GM12878 (cell line): ENCODE measurements around the gene ACTR5.

Experiments used
- KDM1A ChIP-seq: fragments of 200-600 bp; sonication (generic); IDR thresholded peaks from 2 replicates; pipeline ENCODE4 v1.6.1; 2016; ENCODE audit warnings: borderline replicate concordance
- POLR2A ChIP-seq: IDR thresholded peaks from 2 replicates; pipeline ENCODE4 v1.6.1; 2011; ENCODE audit warnings: low read depth, mild to moderate bottlenecking, low read length
- TF ChIP-seq, protein P1 (sequence below), 3 experiments: IDR thresholded peaks in 2 of 3; conservative IDR thresholded peaks in 1 of 3; 2 replicates each; pipeline ENCODE4 v1.5.1; 2011; ENCODE audit warnings: low read depth in 3 of 3, low read length in 3 of 3, mild to moderate bottlenecking in 3 of 3, control low read depth in 2 of 3, moderate library complexity in 2 of 3, inconsistent platforms in 1 of 3, mixed read lengths in 1 of 3; ENCODE audit not compliant: control insufficient read depth in 2 of 3, insufficient read depth in 1 of 3; ENCODE audit errors: extremely low read depth in 1 of 3

DNA sequence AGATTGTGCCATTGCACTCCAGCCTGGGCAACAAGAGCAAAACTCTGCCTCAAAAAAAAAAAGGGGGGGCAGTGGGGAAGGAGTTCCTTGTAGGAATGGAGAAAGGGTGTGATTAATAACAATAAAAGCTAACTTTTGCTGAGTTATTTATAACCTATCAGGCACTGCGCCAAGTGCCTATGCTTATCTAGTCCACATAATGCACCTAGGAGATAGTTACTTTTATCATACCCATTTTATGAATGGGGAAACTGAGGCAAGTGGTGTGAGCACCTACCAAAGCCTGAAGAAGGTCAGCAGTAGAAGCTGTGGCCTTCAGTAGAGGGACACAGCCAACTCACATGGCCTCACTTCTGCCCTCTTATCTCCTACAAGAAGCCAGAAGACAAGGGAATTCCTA lies 43.7 kb downstream of the ACTR5 start:
- TF ChIP-seq POLR2A: no peak
- TF ChIP-seq KDM1A: no peak
- TF ChIP-seq, protein P1, sequence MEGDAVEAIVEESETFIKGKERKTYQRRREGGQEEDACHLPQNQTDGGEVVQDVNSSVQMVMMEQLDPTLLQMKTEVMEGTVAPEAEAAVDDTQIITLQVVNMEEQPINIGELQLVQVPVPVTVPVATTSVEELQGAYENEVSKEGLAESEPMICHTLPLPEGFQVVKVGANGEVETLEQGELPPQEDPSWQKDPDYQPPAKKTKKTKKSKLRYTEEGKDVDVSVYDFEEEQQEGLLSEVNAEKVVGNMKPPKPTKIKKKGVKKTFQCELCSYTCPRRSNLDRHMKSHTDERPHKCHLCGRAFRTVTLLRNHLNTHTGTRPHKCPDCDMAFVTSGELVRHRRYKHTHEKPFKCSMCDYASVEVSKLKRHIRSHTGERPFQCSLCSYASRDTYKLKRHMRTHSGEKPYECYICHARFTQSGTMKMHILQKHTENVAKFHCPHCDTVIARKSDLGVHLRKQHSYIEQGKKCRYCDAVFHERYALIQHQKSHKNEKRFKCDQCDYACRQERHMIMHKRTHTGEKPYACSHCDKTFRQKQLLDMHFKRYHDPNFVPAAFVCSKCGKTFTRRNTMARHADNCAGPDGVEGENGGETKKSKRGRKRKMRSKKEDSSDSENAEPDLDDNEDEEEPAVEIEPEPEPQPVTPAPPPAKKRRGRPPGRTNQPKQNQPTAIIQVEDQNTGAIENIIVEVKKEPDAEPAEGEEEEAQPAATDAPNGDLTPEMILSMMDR (IDR thresholded peaks at IDR 0.05 in 2 of 3, conservative IDR thresholded peaks at IDR 0.05 in 1 of 3; ENCODE audit: control insufficient read depth in 2 of 3, extremely low read depth in 1 of 3, insufficient read depth in 1 of 3, low read depth in 3 of 3, low read length in 3 of 3): no peak
